Ovary (tissue), 9 donors: ENCODE measurements around the gene HPS1. TPM values are rescaled to one million over a fixed set of nuclear protein-coding genes. Genes with fewer than 3 reads are reported as not detected.

ENCODE experiments used
- DNase-seq, 5 donors: peaks; one replicate each; pipeline ENCODE4 v3.0.0-alpha.2; 2019 to 2020
- H3K27ac ChIP-seq, 2 donors: fragments of 200-600 bp; one replicate each; pipeline versions ENCODE4 v1.5.1 to v1.8.0; 2019 to 2022
- H3K27me3 ChIP-seq: fragments of 200-600 bp; one replicate; pipeline ENCODE4 v1.8.0; 2022
- H3K36me3 ChIP-seq: fragments of 200-600 bp; sonication (generic); one replicate; pipeline ENCODE4 v1.5.1; 2019
- H3K4me1 ChIP-seq: one replicate; pipeline ENCODE4 v1.8.1; 2013; ENCODE audit warnings: mild to moderate bottlenecking, moderate library complexity; ENCODE audit not compliant: insufficient read depth
- H3K4me3 ChIP-seq: fragments of 200-600 bp; sonication (generic); one replicate; pipeline ENCODE4 v1.5.1; 2017
- H3K9me3 ChIP-seq, 2 donors: fragments of 200-600 bp in 1 of 2; sonication (generic) in 1 of 2; one replicate each; pipeline versions ENCODE4 v1.5.1 to v1.8.1; 2013 to 2019; ENCODE audit warnings: mild to moderate bottlenecking in 1 of 2, moderate library complexity in 1 of 2
- CTCF ChIP-seq, 3 donors: fragments of 450-650 bp in 2 of 3; fragments of 200-600 bp in 1 of 3; IDR thresholded peaks; one replicate each; pipeline versions ENCODE4 v1.5.1 to v1.8.0; 2016 to 2022; ENCODE audit warnings: antibody characterized with exemption in 3 of 3, mild to moderate bottlenecking in 1 of 3
- EP300 ChIP-seq: sonication (generic); formaldehyde crosslinking; IDR thresholded peaks from one replicate; pipeline ENCODE4 v1.6.1; 2017; ENCODE audit warnings: antibody characterized with exemption
- POLR2A ChIP-seq: fragments of 450-650 bp; IDR thresholded peaks from one replicate; pipeline ENCODE4 v1.6.1; 2017; ENCODE audit warnings: antibody characterized with exemption, mild to moderate bottlenecking, moderate library complexity
- WGBS, 3 donors: extraction: QIAGEN DNeasy Blood & Tissue Kit in 1 of 3; methylation state at CpG; one replicate each; pipeline versions ENCODE4 v1.1.5 to v1.1.7; 2013 to 2017; 5-methylcytosine and 5-hydroxymethylcytosine counted together
- intact Hi-C, 4 donors: fragments of 100-400 bp; cut with DNase I; formaldehyde crosslinking; loops; one replicate each; pipeline versions ENCODE4 v1.11.0 to v1.15.1; 2022 to 2023
- polyA plus RNA-seq, 2 donors: library from polyadenylated mRNA; stranded (reverse); fragments of 200-250 nt in 1 of 2; fragments of 350-450 nt in 1 of 2; fragmentation: Illumina TruSeq in 1 of 2; extraction: RNeasy Lipid Tissue Mini Kit (QIAGEN cat#74804) in 1 of 2; gene quantifications; one replicate each; pipeline ENCODE4 v1.2.3, GENCODE V29; 2013 to 2014
- total RNA-seq, 7 donors: library from RNA; depleted of rRNA in 2 of 7; stranded (reverse); fragments of >200 nt in 2 of 7; fragmentation: NEBNext Ultra II Directional in 3 of 7; extraction: Animal tissue kit (Norgen Biotek cat#: 25700) in 3 of 7; gene quantifications; one replicate each; pipeline versions ENCODE4 v1.1.0 to v1.2.4, GENCODE V29; 2016 to 2023
- donor health status: DM: no; HTN: no; CAD: no; lungs with moderate emphysema.
- donor health status: DM: no; HTN: no; CAD: no.
- donor health status: Bipolar disorder and iron deficiency.
- donor health status: DM: yes; HTN: yes; CAD: no.
- donor health status: DM: no; HTN: no; CAD: no.
- donor health status: DM: yes; HTN: yes; CAD: no.

HPS1 gene
- total and polyA plus RNA-seq, 9 donors = 32.1 to 56.8 (median 38.3) TPM

- WGBS, 3 donors = 26 to 44% (median 39%) methylated on average over 2 of the region's 2 CpGs
- DNase-seq = no peak
- TF ChIP-seq EP300 = no peak
- no peak for TF ChIP-seq POLR2A
- TF ChIP-seq CTCF (IDR thresholded peaks at IDR 0.05) = no peak
- Histone ChIP-seq H3K36me3 (no peaks in the 10 kb centered on the region), H3K27ac (no peak overlapping the region), H3K27me3 (no peaks in the 10 kb centered on the region), H3K4me1 (peaks cover 9% of the 10 kb centered on the region), H3K4me3 (no peak overlapping the region), H3K9me3 (no peaks in the 10 kb centered on the region)
- intact Hi-C loops = loop anchor here (5.0 to 10.0 kb wide), 4 partner anchors 198 to 778 kb away; partner anchors contain the start of gene HPSE2 (in 1 of the 4)
Observed at GRCh38 chr10:98469001-98469931, 22.5 kb upstream of the HPS1 start.

GRCh38 chr10:98467506-98468318 lies 21.0 kb upstream of the HPS1 start:
- H3K27ac ChIP-seq = no peak overlapping the region
- DNase-seq = peak; percentile 68 to 77 (median 72)
- H3K4me3 ChIP-seq = peak overlapping the region; percentile 45
- TF ChIP-seq POLR2A = no peak
- peak; percentile 65 to 67 (median 66) for TF ChIP-seq CTCF (IDR thresholded peaks at IDR 0.05)
- TF ChIP-seq EP300 = no peak
- H3K27me3 ChIP-seq = no peaks in the 10 kb centered on the region
- no peaks in the 10 kb centered on the region for H3K9me3 ChIP-seq
- 3 to 5% (median 4%) methylated on average over 44 of the region's 44 CpGs for whole genome bisulfite sequencing, 3 donors
- no peaks in the 10 kb centered on the region for H3K36me3 ChIP-seq
- intact Hi-C loops = loop anchor here (5.0 to 10.0 kb wide), 4 partner anchors 200 to 780 kb away; partner anchors contain the start of gene HPSE2 (in 1 of the 4)
- peaks cover 9% of the 10 kb centered on the region for H3K4me1 ChIP-seq

DNA sequence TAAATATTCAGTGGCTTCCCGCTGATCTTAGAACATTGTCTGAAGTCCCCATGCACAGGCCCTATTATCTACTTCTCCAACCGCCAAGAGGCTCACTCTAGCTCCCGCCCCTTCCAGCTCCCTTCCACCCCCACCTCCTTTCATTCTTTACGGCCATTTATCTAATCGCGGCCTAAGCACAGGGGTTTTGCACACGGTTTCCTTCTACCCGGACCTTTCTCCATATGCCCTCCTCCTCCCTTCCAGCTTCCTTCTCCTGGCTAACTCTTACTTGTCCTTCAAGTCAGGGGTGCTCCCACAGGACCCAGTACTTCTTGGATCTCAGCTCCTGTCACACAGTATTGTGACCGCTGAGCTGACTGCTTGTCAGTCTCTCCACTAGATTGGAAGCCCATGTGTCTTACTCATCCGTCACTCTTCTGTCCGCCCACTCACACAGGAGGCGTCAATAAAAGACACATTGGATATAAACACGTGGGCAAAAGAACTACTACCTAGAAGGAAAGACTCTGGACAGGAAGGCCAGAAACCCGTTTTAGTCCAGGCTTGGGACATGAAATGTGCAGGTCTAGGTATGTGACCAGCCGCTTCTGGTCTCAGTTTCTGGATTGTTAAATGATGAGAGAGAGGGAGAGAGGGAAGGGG lies 20.2 kb upstream of the HPS1 start:
- no peak for TF ChIP-seq POLR2A
- no peak for TF ChIP-seq EP300
- no peak for TF ChIP-seq CTCF (IDR thresholded peaks at IDR 0.05)
- H3K9me3 ChIP-seq = no peaks in the 10 kb centered on the region
- H3K36me3 ChIP-seq = no peaks in the 10 kb centered on the region
- WGBS, 3 donors = 64 to 66% (median 64%) methylated on average over 15 of the region's 15 CpGs
- no peaks in the 10 kb centered on the region for H3K27me3 ChIP-seq
- no peak overlapping the region for H3K4me3 ChIP-seq
- no peak for DNase-seq
- H3K4me1 ChIP-seq = peaks cover 9% of the 10 kb centered on the region
- no peak overlapping the region for H3K27ac ChIP-seq
- intact Hi-C loops = loop anchor here (5.0 to 10.0 kb wide), 4 partner anchors 200 to 780 kb away; partner anchors contain the start of gene HPSE2 (in 1 of the 4)

GRCh38 chr10:98465866-98466265 lies 19.1 kb upstream of the HPS1 start:
- Histone ChIP-seq H3K27me3 (no peaks in the 10 kb centered on the region), H3K36me3 (no peaks in the 10 kb centered on the region), H3K9me3 (no peaks in the 10 kb centered on the region), H3K4me1 (peaks cover 11% of the 10 kb centered on the region), H3K4me3 (no peak overlapping the region), H3K27ac (no peak overlapping the region)
- TF ChIP-seq EP300 = no peak
- TF ChIP-seq CTCF (IDR thresholded peaks at IDR 0.05) = no peak
- TF ChIP-seq POLR2A = no peak
- DNase-seq = no peak
- 80 to 83% (median 82%) methylated on average over 3 of the region's 3 CpGs for WGBS, 3 donors
- intact Hi-C loops = loop anchor here (5.0 to 10.0 kb wide), 4 partner anchors 201 to 781 kb away; partner anchors contain the start of gene HPSE2 (in 1 of the 4)
